Stimulated activated CD8-positive, alpha-beta memory T cell treated with anti-CD3 and anti-CD28 coated beads, Interleukin-7, amount 100 ng/mL, for 1 hour (primary cell): ENCODE data around the gene SMAD4.
"Not testable (repeated sequence)": the region's sequence is repeated elsewhere in the genome, so short reads cannot be mapped to it uniquely, and the experiment has no call there.

ENCODE experiments used
- DNase-seq, 2 donors: peaks; one replicate each; pipeline ENCODE4 v3.0.0-alpha.2; 2020; ENCODE audit warnings: low read depth in 2 of 2

SMAD4 gene

DNA sequence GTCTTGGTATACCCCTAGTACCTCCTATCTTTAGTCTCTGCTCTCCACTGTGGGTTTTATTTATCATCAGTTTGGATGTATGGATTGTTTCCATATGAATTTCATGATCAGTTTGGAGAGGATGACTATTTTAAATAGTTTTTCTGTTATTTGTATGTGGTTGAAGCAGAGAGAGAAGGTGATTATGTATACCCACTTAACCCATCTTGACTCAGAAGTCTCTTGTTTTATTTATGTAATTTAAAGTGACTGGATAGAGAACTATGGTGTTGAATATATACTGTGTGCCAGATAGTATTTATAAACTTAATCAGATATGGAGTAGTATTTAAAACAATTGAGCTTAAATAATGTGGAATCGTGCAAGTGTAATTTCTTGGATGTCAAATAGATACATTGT is 39.9 kb downstream of the SMAD4 start:
- DNase-seq, result no peak

DNA sequence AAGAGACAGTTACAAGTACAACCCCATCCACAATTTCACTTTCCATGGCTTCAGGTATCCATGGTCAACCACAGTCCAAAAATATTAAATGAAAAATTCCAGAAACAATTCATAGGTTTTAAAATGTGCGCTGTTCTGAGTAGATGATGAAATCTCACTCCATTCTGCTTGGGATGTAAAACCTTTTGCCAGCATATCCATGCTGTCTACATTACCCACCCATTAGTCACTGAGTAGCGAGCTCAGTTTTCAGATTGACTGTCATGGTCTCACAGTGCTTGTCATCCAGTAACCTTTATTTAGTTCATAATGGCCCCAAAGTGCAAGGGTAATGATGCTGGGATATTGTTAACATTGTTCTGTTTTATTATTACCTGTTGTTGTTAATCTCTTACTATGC is 40.5 kb downstream of the SMAD4 start:
- no peak for DNase-seq

DNA sequence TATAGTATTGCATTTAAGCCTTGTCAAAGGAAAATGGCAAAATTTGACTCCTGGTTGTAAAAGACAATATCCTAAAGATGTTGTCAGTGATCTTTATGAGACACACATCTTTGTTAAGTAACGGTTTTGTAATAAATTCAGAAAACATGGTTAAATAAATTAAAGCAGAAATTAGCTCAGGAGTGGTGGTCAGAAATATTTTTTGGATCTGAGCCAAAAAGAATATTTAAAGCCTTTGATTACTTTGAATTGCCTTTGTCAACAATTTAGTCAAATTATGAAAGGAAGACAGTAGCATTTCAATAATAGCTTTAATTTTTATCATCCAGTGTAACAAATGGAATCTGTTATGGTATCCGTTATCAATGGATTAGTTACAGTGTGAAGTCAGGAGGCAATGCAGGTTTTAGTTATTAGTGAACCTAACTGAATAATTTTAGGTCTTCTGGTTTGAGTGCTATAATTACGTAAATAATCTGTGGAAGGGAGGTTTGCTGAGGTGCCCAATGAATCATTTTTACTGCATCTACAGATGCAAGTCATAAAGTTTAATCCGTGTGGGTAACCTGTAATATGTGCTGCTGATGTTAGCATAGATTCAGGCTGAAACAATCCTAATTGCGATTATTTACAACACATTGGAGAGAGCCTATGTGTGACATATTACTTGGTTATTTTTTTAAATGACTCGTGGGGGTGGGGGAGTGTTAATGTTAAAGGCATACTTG is 42.7 kb downstream of the SMAD4 start:
- no peak for DNase-seq

DNA sequence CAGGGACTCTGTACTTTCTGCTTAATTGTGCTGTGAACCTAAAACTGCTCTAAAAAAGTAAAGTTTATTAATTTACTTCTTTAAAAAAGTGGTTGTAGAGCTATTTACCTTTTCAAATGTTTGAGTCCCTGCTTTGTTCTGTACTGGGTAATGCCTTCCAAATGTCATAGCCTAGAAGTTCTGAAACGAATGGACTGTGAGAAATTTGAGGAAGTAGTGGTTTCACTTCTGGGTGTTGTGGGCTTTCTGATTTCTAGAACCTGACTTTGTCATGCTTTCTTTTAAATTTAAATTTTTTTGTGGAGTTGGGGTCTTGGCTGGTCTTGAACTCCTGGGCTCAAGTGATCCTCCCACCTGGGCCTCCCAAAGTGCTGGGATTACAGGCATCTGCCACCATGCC is 44.6 kb downstream of the SMAD4 start:
- DNase-seq, result no peak

DNA sequence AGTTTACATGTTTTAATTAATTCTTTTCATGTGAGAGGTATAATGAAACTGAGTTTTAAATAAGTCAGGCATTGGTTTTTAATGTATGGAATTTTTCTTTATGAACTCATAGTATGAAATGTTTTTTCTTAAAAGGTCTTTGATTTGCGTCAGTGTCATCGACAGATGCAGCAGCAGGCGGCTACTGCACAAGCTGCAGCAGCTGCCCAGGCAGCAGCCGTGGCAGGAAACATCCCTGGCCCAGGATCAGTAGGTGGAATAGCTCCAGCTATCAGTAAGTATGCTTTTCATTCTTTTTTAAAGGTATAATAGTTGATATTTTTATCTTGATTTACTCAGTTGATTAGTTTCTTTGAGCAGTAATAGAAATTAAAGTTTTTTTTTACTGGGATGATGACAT is 46.5 kb downstream of the SMAD4 start:
- no peak for DNase-seq

DNA sequence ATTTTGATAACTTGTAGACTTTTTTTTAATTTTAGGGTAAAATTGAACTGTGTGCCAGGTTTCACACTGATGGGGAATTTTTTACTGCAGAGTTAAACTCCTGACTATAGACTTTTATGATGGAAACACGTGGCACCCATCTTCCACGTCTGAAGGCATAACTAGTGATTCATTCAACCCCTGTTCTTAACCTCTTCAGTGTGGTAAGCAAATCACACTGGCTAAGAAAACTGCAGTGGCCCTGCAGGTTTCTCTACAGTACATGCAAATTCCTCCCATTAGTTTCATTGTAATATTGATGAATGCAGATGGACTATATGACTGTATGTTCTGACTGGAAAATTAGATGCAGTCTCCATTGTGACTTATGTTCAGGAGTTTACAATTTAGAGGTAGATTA is 47.2 kb downstream of the SMAD4 start:
- DNase-seq, result no peak

DNA sequence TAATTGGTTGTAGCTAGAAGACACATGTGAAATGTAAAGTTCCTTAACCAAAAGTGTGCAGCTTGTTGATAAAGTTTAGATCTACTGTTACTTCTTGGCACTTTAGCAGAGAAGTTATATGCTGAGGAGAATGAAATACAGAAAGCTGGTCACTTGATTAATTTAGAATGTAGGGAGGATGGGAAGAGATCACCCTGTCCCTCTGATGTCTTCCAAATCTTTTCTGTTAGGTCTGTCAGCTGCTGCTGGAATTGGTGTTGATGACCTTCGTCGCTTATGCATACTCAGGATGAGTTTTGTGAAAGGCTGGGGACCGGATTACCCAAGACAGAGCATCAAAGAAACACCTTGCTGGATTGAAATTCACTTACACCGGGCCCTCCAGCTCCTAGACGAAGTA is 48.0 kb downstream of the SMAD4 start:
- DNase-seq, result no peak

DNA sequence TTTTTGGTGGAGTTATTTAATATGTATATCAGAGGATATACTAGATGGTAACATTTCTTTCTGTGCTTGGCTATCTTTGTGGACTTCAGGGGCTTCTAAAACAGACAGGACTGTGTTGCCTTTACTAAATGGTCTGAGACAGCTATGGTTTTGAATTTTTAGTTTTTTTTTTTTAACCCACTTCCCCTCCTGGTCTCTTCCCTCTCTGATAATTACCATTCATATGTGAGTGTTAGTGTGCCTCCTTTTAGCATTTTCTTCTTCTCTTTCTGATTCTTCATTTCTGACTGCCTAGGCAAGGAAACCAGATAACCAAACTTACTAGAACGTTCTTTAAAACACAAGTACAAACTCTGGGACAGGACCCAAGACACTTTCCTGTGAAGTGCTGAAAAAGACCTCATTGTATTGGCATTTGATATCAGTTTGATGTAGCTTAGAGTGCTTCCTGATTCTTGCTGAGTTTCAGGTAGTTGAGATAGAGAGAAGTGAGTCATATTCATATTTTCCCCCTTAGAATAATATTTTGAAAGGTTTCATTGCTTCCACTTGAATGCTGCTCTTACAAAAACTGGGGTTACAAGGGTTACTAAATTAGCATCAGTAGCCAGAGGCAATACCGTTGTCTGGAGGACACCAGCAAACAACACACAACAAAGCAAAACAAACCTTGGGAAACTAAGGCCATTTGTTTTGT is 52.7 kb downstream of the SMAD4 start:
- no peak for DNase-seq

DNA sequence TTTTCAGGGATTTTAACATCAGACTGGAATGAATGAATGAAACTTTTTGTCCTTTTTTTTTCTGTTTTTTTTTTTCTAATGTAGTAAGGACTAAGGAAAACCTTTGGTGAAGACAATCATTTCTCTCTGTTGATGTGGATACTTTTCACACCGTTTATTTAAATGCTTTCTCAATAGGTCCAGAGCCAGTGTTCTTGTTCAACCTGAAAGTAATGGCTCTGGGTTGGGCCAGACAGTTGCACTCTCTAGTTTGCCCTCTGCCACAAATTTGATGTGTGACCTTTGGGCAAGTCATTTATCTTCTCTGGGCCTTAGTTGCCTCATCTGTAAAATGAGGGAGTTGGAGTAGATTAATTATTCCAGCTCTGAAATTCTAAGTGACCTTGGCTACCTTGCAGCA is 53.4 kb downstream of the SMAD4 start:
- no peak for DNase-seq

DNA sequence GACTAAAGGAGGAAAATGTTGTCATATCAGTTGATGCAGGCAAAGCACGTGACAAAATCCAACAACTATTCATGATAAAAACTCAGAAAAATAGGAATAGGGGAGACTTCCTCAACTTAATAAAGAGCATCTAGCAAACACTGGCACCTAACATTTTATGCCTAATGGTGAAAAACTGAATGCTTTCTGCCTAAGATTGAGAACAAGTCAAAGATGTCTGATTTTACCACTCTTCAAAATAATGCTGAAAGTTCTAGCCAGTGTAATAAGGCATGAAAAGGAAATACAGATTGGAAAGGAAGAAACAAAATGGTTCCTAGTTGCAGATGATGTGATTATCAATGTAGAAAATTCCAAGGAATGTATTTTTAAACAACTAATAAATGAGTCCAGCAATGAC is 58.4 kb downstream of the SMAD4 start:
- no peak for DNase-seq

DNA sequence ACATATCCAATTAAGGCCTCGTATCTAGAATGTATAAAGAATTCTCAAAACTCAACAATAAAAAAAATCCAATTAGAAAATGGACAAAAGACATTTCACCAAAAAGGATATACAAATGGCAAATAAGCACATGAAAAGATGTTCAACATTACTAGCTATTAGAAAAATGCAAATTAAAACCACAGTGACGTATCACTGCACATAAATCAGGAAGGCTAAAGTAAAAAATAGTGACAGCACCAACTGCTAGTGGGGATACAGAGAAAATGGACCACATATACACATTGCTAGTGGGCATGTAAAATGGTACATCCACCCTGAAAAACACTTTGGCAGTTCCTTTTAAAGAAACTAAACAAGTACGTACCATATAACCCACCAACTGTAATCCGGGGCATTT is 59.7 kb downstream of the SMAD4 start:
- no peak for DNase-seq

DNA sequence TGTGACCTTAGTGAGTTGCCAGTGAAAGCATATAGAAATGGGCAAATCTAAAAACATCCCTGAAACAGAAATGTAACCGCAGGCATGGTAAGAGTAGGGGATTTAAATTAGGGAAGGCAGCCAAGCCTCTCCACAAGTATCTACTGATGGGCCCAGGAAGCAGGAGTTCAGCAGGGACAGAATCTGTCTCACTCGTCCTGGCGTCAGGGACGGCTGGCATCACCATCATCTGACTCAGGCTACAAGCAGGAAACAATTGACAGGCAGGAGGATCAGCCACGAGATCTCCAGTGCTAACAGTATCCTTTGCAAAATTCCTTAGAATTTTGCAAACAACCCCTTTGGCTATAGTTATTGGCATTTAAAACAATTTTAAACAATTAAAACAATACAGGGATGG is 61.3 kb downstream of the SMAD4 start:
- no peak for DNase-seq

DNA sequence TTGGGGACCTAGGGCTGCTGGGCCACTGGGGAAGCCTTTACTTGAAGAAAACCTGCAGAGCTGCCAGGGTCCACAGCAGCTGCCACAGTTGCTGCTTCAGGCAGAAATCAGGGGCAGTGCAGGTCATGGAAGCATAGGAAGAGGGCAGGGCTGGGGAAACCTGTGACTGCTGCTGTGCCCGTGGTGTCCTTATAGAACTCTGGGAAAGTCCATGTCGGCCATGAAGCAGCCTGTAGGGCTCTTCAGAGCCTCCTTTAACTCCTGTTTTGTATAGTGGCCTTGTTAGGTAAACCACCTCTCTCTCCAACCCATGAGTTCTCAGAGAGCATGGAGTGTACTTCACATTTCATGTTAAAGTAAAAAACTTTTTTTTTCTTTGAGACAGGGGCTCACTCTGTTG is 62.1 kb downstream of the SMAD4 start:
- DNase-seq, result no peak

DNA sequence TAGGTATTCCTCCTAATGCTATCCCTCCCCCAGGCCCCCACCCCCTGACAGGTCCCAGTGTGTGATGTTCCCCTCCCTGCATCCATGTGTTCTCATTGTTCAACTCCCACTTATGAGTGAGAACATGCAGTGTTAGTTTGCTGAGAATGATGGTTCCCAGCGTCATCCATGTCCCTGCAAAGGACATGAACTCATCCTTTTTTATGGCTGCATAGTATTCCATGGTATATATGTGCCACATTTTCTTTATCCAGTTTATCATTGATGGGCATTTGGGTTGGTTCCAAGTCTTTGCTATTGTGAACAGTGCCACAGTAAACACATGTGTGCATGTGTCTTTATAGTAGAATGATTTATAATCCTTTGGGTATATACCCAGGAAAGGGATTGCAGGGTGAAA is 63.0 kb downstream of the SMAD4 start:
- DNase-seq, result not testable (repeated sequence)

DNA sequence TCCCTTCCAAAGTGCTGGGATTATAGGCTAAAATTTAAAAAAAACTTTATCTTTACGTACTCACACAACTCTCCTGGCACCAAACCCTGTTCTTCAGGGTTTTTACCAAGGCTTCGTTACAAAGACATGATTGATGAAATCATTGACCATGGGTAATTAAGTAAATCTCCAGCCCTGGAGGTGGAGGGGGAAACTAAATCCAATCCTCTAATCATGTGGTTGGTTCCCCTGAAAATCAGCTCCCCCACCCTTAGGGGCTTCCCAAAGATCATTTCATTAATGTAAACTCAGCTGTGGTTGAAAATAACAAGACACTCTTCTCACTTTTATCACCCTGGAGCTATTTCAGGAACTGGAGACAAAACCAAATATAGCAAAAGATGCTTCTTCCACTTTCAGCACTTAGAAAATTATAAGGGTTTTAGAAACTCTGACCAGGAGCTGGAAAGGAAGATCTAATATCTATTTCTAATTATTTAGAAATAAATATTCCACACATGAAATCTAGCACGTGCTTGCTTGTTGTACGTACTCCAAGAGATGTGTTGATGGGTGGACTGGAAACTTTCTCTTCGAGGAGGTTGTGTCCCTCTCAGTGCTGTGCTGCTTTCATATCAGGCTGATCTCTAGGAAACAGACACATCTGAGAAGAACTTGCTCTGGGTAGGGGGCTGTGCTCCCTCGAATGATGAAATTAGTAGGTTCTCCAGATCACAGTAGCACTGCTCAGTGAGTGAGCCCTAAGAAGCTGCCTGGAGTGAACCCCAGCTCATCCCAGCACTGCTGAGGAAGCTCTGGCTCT is 67.2 kb downstream of the SMAD4 start:
- DNase-seq, result no peak

DNA sequence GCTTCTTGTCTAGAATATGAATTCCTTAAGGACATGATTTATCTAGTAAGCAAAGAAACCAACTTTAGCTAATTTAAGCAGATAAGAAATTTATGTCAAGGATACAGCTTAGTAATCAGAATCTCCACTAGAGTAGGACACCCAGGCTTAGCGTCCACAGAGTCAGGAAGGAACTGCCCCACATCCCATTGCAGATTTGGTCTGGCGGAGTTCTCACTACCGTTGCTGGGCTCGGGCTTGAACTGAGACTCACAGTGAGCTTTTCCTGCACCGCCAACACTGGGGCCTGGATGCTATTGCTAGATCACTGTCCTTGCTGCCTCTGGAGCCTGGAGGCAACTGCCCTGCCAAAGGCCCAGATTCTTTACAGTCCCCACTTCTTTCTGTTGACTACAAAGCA is 68.1 kb downstream of the SMAD4 start:
- DNase-seq, result no peak

DNA sequence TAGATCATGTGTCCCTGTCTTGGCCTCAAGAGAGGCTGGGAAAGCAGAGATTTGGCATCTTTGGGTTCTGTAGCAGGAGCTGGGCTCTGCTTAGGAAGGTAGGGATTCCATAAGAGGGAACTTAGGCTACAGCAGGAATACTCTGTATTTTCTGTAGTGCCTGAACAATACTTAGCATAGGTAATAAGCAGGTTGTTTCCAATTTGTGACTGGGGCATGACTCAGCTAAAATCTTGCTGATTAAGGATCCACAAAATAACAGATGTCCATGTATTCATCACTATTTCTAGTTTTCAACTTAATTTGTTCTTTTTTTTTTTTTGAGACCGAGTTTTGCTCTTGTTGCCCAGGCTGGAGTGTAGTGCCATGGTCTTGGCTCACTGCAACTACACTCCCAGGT is 68.5 kb downstream of the SMAD4 start:
- DNase-seq, result no peak

DNA sequence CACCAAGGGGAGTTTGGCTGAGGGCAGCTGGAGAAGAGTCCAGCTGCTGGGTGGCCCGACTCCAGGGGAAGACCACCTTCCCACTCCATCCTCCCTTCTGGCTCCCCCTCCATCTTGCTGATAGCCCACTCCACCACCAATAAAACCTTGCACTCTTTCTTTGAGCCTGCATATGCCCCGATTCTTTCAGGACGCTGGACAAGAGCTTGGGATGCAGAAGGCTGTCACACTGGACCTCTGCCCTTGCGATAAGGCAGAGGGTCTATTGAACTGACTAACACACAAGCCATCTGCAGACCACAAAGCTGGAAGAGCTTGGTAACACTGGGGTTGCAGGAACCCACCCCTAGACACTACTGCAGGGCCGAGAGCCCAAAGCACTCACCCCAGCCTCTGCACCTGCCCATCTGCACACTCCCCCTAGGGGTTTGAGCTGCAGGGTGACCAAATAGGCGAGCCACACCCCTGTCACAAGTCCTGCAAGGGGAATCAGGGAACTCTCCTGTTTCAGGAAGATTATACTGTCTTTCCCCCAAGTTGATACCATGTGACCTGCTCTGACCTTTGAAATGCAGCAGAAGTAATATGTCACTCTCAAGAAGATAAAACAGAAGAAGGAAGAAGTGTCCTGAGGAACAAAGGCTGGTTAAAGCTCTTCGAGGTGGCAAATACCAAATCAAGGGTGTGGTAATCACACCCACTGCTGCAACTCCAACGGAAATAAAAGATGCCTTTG is 70.5 kb downstream of the SMAD4 start:
- DNase-seq, result no peak

DNA sequence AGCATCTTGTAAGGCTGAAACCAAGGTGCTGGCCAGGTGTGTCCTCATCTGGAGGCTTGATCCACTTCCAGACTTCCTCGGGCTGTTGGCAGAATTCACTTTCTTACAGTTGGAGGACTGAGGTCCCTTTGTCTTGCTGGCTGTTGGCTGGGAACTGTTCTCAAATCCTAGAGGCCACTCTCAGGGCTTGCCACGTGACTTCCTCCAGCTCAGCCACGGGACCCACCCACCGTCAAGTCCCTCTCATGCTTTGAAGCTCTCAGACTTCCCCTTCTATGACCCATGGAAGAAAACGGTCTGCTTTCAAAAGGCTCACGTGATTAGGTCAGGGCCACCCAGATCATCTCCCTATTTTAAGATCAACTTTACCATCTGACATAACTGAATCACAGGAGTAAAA is 77.1 kb downstream of the SMAD4 start:
- no peak for DNase-seq

DNA sequence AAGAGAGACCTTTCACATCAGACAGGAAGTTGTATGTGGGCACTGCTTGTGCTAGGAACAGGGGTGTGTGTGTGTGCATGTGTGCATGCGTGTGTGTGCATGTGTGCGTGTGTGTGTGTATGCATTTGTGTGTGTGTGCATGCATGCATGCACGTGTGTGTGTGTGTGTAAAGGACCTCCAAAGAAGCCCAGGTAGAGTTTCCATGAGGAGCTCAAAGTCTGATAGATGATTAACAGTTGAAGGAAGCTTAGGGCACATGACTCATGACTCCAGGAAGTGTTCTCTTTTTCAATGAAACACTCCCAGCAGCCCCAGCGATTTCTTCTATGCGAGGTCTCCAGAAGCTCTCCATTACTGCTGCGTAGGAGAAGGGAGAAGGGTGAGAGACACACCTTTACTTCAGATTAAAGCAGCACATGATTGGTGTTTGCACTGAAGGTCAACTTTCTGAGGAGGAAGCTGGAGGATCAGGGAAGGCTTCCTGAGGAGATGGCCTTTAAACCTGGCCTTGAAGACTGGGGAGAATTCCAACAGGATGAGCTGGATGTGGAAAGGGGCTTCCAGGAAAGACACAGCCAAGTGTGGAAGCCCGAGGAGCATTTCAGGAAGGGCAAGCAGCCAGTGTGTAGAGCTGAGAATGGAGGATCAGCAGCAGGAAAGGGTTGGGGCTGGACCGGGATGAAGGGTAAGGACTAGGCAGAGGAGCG is 77.7 kb downstream of the SMAD4 start:
- DNase-seq, result no peak

DNA sequence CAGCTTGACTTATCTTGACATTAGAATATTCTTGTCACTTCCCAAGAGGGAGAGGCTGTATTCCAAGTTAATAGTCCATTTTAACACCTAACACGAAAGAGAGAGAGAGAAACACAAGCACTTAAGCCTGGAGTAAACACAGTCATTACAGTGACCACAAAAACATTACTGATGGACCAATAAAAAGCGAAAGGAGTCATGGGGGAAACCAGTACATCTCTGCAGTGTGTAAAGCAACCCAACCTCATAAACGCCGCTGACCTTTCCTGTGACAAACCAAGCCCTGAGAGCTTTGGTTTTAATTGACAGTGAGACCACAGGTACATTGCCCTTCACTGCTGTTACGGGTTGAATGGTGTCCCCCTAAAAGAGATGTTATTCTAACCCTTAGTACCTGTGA is 78.3 kb downstream of the SMAD4 start:
- no peak for DNase-seq
